H1 (cell line): ENCODE measurements around the gene PXT1.

Source experiments
- CTCF ChIP-seq, 3 experiments: IDR thresholded peaks; 1 replicate in 2 of 3; 2 replicates in 1 of 3; pipeline versions ENCODE4 v1.5.1 to v1.6.1; 2011; ENCODE audit warnings: low read length in 3 of 3, mild to moderate bottlenecking in 3 of 3, inconsistent platforms in 2 of 3, low read depth in 1 of 3, moderate library complexity in 1 of 3; ENCODE audit not compliant: insufficient read depth in 1 of 3; ENCODE audit errors: control extremely low read depth in 1 of 3
- EP300 ChIP-seq, 2 experiments: IDR thresholded peaks; 1 replicate in 1 of 2; 2 replicates in 1 of 2; pipeline ENCODE4 v1.6.1; 2011 to 2012; ENCODE audit warnings: low read depth in 2 of 2, low read length in 2 of 2, mild to moderate bottlenecking in 2 of 2, borderline replicate concordance in 1 of 2, inconsistent platforms in 1 of 2, moderate library complexity in 1 of 2
- HDAC6 ChIP-seq: IDR thresholded peaks from one replicate; pipeline ENCODE4 v1.7.1; 2012; ENCODE audit warnings: low read depth, mild to moderate bottlenecking, inconsistent platforms, low read length, moderate library complexity
- PHF8 ChIP-seq: fragments of 200-600 bp; sonication (generic); conservative IDR thresholded peaks from 2 replicates; pipeline ENCODE4 v1.7.1; 2012; ENCODE audit warnings: low read depth, mild to moderate bottlenecking, inconsistent platforms, low read length, moderate library complexity
- POLR2A ChIP-seq, 2 experiments: IDR thresholded peaks; 1 replicate in 1 of 2; 2 replicates in 1 of 2; pipeline ENCODE4 v1.6.1; 2011; ENCODE audit warnings: low read depth in 2 of 2, low read length in 2 of 2, mild to moderate bottlenecking in 2 of 2; ENCODE audit errors: control extremely low read depth in 1 of 2
- RXRA ChIP-seq: IDR thresholded peaks from 2 replicates; pipeline ENCODE4 v1.6.1; 2011; ENCODE audit warnings: low read depth, mild to moderate bottlenecking, low read length, moderate library complexity; ENCODE audit not compliant: insufficient read depth
- TAF7 ChIP-seq: optimal IDR thresholded peaks from 2 replicates; pipeline ENCODE3; 2011; ENCODE audit warnings: low read depth, mild to moderate bottlenecking, inconsistent platforms, low read length, moderate library complexity, borderline replicate concordance
- TBP ChIP-seq: IDR thresholded peaks from 2 replicates; pipeline ENCODE4 v1.6.1; 2011; ENCODE audit warnings: low read depth, low read length, improper control_type of control experiment
- USF2 ChIP-seq: IDR thresholded peaks from 2 replicates; pipeline ENCODE4 v1.6.1; 2011; ENCODE audit warnings: low read length, improper control_type of control experiment
- YY1 ChIP-seq: IDR thresholded peaks from 2 replicates; pipeline ENCODE4 v1.6.1; 2011; ENCODE audit warnings: low read depth, mild to moderate bottlenecking, low read length

GRCh38 chr6:36383606-36384005, 59.0 kb downstream of the PXT1 start:
- TF ChIP-seq TAF7: no peak
- TF ChIP-seq PHF8: no peak
- no peak for TF ChIP-seq CTCF (IDR thresholded peaks at IDR 0.05; ENCODE audit: control extremely low read depth in 1 of 3, insufficient read depth in 1 of 3, low read depth in 1 of 3, low read length in 3 of 3)
- no peak for TF ChIP-seq RXRA
- no peak for TF ChIP-seq TBP
- no peak for TF ChIP-seq USF2
- TF ChIP-seq POLR2A (IDR thresholded peaks at IDR 0.05; ENCODE audit: control extremely low read depth in 1 of 2, low read depth in 2 of 2, low read length in 2 of 2): no peak
- TF ChIP-seq EP300 (IDR thresholded peaks at IDR 0.05; ENCODE audit: borderline replicate concordance in 1 of 2, low read depth in 2 of 2, low read length in 2 of 2): no peak
- no peak for TF ChIP-seq HDAC6
- no peak for TF ChIP-seq YY1
